Smooth muscle cell (in vitro differentiated cells): Measurements from ENCODE around the gene TNFRSF9. TPM values are rescaled to one million over a fixed set of nuclear protein-coding genes. Genes with fewer than 3 reads are reported as not detected.

Experiments used
- DNase-seq: peaks from one replicate; lab custom pipeline; 2025; ENCODE audit not compliant: unreplicated experiment; lab: John Stamatoyannopoulos, UW
- H2AFZ ChIP-seq: fragments of 200-600 bp; sonication (generic); 2 replicates; pipeline ENCODE4 v1.6.0; 2016; ENCODE audit warnings: antibody characterized with exemption, low read depth, mild to moderate bottlenecking
- H3F3A ChIP-seq: fragments of 200-600 bp; sonication (generic); 2 replicates; pipeline ENCODE4 v1.6.0; 2017; ENCODE audit warnings: antibody characterized with exemption, low read depth
- H3K27ac ChIP-seq: fragments of 200-600 bp; sonication (generic); 2 replicates; pipeline ENCODE4 v1.5.1; 2016; ENCODE audit warnings: low read depth, mild to moderate bottlenecking
- H3K27me3 ChIP-seq: fragments of 200-600 bp; sonication (generic); 2 replicates; pipeline ENCODE4 v1.6.1; 2016; ENCODE audit warnings: low read depth, mild to moderate bottlenecking
- H3K36me3 ChIP-seq: fragments of 200-600 bp; sonication (generic); 2 replicates; pipeline ENCODE4 v1.5.1; 2016; ENCODE audit warnings: low read depth
- H3K4me1 ChIP-seq: fragments of 200-600 bp; sonication (generic); 2 replicates; pipeline ENCODE4 v1.5.1; 2016; ENCODE audit warnings: low read depth
- H3K4me2 ChIP-seq: fragments of 200-600 bp; sonication (generic); 2 replicates; pipeline ENCODE4 v1.6.0; 2016; ENCODE audit warnings: mild to moderate bottlenecking
- H3K4me3 ChIP-seq: fragments of 200-600 bp; sonication (generic); 2 replicates; pipeline ENCODE4 v1.5.1; 2016; ENCODE audit warnings: mild to moderate bottlenecking
- H3K79me2 ChIP-seq: fragments of 200-600 bp; sonication (generic); 2 replicates; pipeline ENCODE4 v1.6.0; 2016; ENCODE audit warnings: low read depth, mild to moderate bottlenecking
- H3K9ac ChIP-seq: fragments of 200-600 bp; sonication (generic); 2 replicates; pipeline ENCODE4 v1.6.0; 2016; ENCODE audit warnings: low read depth
- H3K9me3 ChIP-seq: fragments of 200-600 bp; sonication (generic); replicated peaks from 2 replicates; pipeline ENCODE4 v1.5.1; 2016; ENCODE audit warnings: low read depth
- H4K20me1 ChIP-seq: fragments of 200-600 bp; sonication (generic); 2 replicates; pipeline ENCODE4 v1.6.0; 2016; ENCODE audit warnings: low read depth
- WGBS: methylation state at CpG from one replicate; pipeline ENCODE4 v1.1.7; 2016; ENCODE audit warnings: low lambda C conversion rate; 5-methylcytosine and 5-hydroxymethylcytosine counted together
- polyA plus RNA-seq: library from polyadenylated mRNA; unstranded; fragments of >200 nt; fragmentation: Nextera tagmentation; extraction: Ambion mirVana; gene quantifications from 2 replicates; pipeline ENCODE4 v1.2.1, GENCODE V29; 2016
- small RNA-seq: library from RNA; depleted of rRNA; stranded (forward); fragments of <200 nt; gene quantifications from one replicate; pipeline ENCODE3, GENCODE V24; 2014
- total RNA-seq: library from RNA; depleted of rRNA; stranded (reverse); fragments of >200 nt; gene quantifications from 2 replicates; pipeline ENCODE4 v1.2.3, GENCODE V29; 2014
- TF ChIP-seq, protein P1 (sequence below): fragments of 200-600 bp; sonication (generic); IDR thresholded peaks from 2 replicates; pipeline ENCODE4 v1.5.1; 2017; ENCODE audit warnings: borderline replicate concordance, mild to moderate bottlenecking, antibody characterized with exemption; ENCODE audit not compliant: insufficient read depth, poor library complexity, severe bottlenecking

Gene TNFRSF9
- total and polyA plus RNA-seq, 2 experiments from 2014 or later, result 0.09 to 0.45 TPM

DNA sequence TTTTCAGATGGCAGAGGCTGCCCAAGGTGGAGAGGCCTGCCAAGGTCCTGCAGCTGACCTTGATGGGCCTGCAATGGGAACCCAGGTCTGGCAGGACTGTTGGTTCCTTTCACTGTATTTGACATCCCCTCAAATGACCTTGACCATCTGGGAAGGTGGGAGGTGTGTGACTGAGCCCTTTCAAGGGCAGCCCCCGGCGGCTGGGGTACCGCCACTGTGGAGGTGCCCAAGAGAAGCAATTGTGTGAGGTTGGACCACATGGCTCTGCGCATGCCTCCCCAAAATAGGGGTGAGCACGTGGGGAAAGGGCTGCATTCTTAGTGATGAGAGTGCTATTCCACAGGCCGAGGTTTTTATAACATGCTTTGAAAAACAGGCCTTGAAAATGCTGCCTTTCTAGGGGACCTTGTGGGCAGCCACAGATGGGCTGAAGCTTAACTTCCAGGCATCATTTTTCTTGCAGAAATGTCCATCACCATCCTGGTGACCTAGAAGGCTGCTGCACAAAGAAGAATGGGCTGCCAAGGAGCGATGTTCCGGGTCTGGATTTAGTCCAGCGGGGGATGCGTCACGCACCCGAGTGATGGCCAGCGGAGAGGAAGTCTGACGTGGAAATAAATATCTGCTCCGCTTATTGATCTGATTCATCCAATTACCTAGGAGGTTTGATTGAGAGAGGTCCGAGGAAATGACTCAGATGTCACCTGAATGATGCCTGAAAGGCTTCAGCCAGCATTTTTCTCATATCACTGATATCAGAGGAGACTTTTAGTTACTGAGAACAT, 71.3 kb downstream of the TNFRSF9 start:
- no peak overlapping the region for H3K9ac ChIP-seq
- DNase-seq, result no peak
- H3K4me2 ChIP-seq, result no peak overlapping the region
- 92% methylated on average over 16 of the region's 16 CpGs for WGBS
- H3K9me3 ChIP-seq, result no peaks in the 10 kb centered on the region
- TF ChIP-seq, protein P1, sequence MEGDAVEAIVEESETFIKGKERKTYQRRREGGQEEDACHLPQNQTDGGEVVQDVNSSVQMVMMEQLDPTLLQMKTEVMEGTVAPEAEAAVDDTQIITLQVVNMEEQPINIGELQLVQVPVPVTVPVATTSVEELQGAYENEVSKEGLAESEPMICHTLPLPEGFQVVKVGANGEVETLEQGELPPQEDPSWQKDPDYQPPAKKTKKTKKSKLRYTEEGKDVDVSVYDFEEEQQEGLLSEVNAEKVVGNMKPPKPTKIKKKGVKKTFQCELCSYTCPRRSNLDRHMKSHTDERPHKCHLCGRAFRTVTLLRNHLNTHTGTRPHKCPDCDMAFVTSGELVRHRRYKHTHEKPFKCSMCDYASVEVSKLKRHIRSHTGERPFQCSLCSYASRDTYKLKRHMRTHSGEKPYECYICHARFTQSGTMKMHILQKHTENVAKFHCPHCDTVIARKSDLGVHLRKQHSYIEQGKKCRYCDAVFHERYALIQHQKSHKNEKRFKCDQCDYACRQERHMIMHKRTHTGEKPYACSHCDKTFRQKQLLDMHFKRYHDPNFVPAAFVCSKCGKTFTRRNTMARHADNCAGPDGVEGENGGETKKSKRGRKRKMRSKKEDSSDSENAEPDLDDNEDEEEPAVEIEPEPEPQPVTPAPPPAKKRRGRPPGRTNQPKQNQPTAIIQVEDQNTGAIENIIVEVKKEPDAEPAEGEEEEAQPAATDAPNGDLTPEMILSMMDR, result no peak
- no peak overlapping the region for H3K27ac ChIP-seq
- no peaks in the 10 kb centered on the region for H3K4me1 ChIP-seq
- no peaks in the 10 kb centered on the region for H4K20me1 ChIP-seq
- H3K36me3 ChIP-seq, result no peaks in the 10 kb centered on the region
- H3F3A ChIP-seq, result no peaks in the 10 kb centered on the region
- no peak overlapping the region for H2AFZ ChIP-seq
- H3K4me3 ChIP-seq, result no peak overlapping the region
- no peaks in the 10 kb centered on the region for H3K27me3 ChIP-seq
- H3K79me2 ChIP-seq, result no peaks in the 10 kb centered on the region

DNA sequence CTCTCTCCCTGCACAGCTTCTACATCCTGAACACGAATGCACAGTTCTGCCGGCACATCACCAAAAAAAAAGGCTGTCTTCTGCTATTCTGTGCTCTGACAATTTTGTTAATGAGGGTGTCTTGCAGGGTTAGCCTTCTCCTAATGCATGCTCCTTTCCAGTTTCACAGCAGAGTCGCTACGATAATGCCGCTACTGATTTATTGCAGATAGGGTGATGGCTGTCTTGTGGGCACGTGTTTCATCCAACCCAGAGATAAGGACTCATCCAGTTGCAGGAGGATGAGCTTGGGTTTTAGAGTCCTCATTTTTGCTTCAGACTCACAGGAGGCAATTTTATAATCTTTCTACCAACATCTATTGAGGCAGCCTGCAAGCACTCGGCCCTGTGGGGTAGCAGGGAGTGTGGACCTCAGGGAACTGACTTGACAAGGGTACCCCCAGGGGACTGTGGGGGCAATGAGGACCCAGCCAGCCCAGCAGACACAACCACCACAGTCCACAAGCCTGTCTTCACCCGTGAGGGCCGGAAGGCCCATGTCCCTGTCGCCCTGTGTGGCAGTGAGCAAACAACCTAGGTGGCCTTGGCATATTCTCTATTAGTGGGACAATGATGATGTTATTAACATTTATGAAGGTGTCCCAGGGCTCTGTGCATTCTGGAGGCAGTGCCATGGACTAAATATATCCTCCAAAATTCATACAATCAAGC, 72.4 kb downstream of the TNFRSF9 start:
- Histone ChIP-seq H3K27me3 (no peaks in the 10 kb centered on the region), H3K79me2 (no peaks in the 10 kb centered on the region), H3K4me1 (no peaks in the 10 kb centered on the region), H4K20me1 (no peaks in the 10 kb centered on the region), H2AFZ (no peak overlapping the region), H3F3A (no peaks in the 10 kb centered on the region), H3K4me2 (no peak overlapping the region), H3K4me3 (no peak overlapping the region), H3K27ac (no peak overlapping the region), H3K9ac (no peak overlapping the region), H3K9me3 (no peaks in the 10 kb centered on the region), H3K36me3 (no peaks in the 10 kb centered on the region)
- 54% methylated on average over 10 of the region's 10 CpGs for WGBS
- TF ChIP-seq, protein P1, result no peak
- no peak for DNase-seq

DNA sequence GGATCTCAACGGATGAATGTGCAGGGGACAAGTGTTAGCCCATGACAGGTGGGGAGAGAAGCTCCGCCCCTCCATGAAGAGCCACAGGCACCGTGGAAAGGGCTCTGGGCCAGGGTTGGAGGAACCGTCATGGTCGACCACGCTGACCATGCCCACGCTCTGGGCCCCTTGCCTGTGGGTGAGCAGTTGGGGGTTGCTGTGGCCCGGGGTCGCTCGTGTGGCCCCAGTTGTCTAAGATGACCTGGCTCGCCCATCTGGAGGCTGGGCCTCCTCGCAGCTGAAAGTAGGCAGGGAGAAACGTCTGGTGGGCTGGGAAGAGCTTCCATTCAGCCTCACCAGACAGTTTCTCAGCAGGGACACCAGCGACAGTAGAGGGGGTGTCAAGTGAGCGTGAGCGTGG, 74.7 kb downstream of the TNFRSF9 start:
- Histone ChIP-seq H2AFZ (no peak overlapping the region), H3K36me3 (no peaks in the 10 kb centered on the region), H3K4me2 (no peak overlapping the region), H3K9me3 (no peaks in the 10 kb centered on the region), H3K79me2 (no peaks in the 10 kb centered on the region), H3K9ac (no peak overlapping the region), H3K4me1 (no peaks in the 10 kb centered on the region), H3K27ac (no peak overlapping the region), H3K27me3 (no peaks in the 10 kb centered on the region), H3K4me3 (no peak overlapping the region), H3F3A (no peaks in the 10 kb centered on the region), H4K20me1 (no peaks in the 10 kb centered on the region)
- no peak for DNase-seq
- 92% methylated on average over 16 of the region's 16 CpGs for WGBS
- TF ChIP-seq, protein P1, result no peak

Small RNA genes lying within 50 kb of the gene (small RNA-seq; reads per million reads assigned to genes)
- gene RF00019, result not detected

Other genes with a start within 250 kb of the TNFRSF9 start
- gene VAMP3, start 169.5 kb downstream of the TNFRSF9 start, total RNA-seq, result 141 and 146 TPM in 2 replicates
- gene VAMP3, start 169.5 kb downstream of the TNFRSF9 start, polyA plus RNA-seq, result 93.0 and 97.4 TPM in 2 replicates
- 13.2 and 15.5 TPM in 2 replicates for gene PER3, start 156.5 kb downstream of the TNFRSF9 start, total RNA-seq
- gene PER3, start 156.5 kb downstream of the TNFRSF9 start, polyA plus RNA-seq, result 5.9 and 8.7 TPM in 2 replicates
- gene UTS2, start 87.8 kb downstream of the TNFRSF9 start, total RNA-seq, result not detected in 2 replicates
- not detected in 2 replicates for gene UTS2, start 87.8 kb downstream of the TNFRSF9 start, polyA plus RNA-seq
- gene PARK7, start 20.9 kb upstream of the TNFRSF9 start, total RNA-seq, result 177 and 179 TPM in 2 replicates
- 434 and 461 TPM in 2 replicates for gene PARK7, start 20.9 kb upstream of the TNFRSF9 start, polyA plus RNA-seq
- 172 and 184 TPM in 2 replicates for gene ERRFI1, start 85.5 kb upstream of the TNFRSF9 start, total RNA-seq
- gene ERRFI1, start 85.5 kb upstream of the TNFRSF9 start, polyA plus RNA-seq, result 81.6 and 90.9 TPM in 2 replicates